Mesendoderm (in vitro differentiated cells): ENCODE measurements around the gene APBB1IP.

Experiments
- DNase-seq: peaks from one replicate; pipeline ENCODE4 v3.0.0; 2013
- H2AK5ac ChIP-seq: 2 replicates; pipeline ENCODE4 v1.6.1; 2013; ENCODE audit warnings: low read length, inconsistent platforms
- H2BK120ac ChIP-seq: 2 replicates; pipeline ENCODE4 v1.6.1; 2013; ENCODE audit warnings: low read depth, mild to moderate bottlenecking, low read length, moderate library complexity, mixed read lengths
- H2BK15ac ChIP-seq: replicated peaks from 2 replicates; pipeline ENCODE4 v1.6.1; 2013; ENCODE audit warnings: low read depth, mild to moderate bottlenecking, moderate library complexity
- H2BK5ac ChIP-seq: 2 replicates; pipeline ENCODE4 v1.6.1; 2013; ENCODE audit warnings: low read length, inconsistent platforms
- H3K18ac ChIP-seq: 2 replicates; pipeline ENCODE4 v1.6.1; 2013; ENCODE audit warnings: mild to moderate bottlenecking, low read length, mixed read lengths
- H3K23ac ChIP-seq: one replicate; pipeline ENCODE4 v1.6.1; 2013; ENCODE audit warnings: low read length
- H3K27ac ChIP-seq: 2 replicates; pipeline ENCODE4 v1.5.1; 2013; ENCODE audit warnings: low read depth, mild to moderate bottlenecking, inconsistent platforms, low read length, moderate library complexity
- H3K27me3 ChIP-seq: 2 replicates; pipeline ENCODE4 v1.6.1; 2013; ENCODE audit warnings: low read length, control low read depth, mild to moderate bottlenecking, inconsistent platforms; ENCODE audit not compliant: insufficient read depth, poor library complexity
- H3K36me3 ChIP-seq: 2 replicates; pipeline ENCODE4 v1.6.1; 2013; ENCODE audit warnings: low read length, inconsistent platforms; ENCODE audit not compliant: control insufficient read depth, insufficient read depth
- H3K4ac ChIP-seq: one replicate; pipeline ENCODE4 v1.6.1; 2013; ENCODE audit warnings: low read depth, mild to moderate bottlenecking, low read length, moderate library complexity
- H3K4me1 ChIP-seq: 2 replicates; pipeline ENCODE4 v1.6.1; 2013; ENCODE audit warnings: low read depth, low read length, inconsistent platforms; ENCODE audit not compliant: control insufficient read depth
- H3K4me2 ChIP-seq: 2 replicates; pipeline ENCODE4 v1.6.1; 2013; ENCODE audit warnings: low read length
- H3K4me3 ChIP-seq: 2 replicates; pipeline ENCODE4 v1.5.1; 2013; ENCODE audit warnings: mild to moderate bottlenecking, low read length
- H3K56ac ChIP-seq: one replicate; pipeline ENCODE4 v1.6.1; 2013; ENCODE audit warnings: low read length
- H3K79me1 ChIP-seq: 2 replicates; pipeline ENCODE4 v1.6.1; 2013; ENCODE audit warnings: low read length, inconsistent platforms
- H3K79me2 ChIP-seq: 2 replicates; pipeline ENCODE4 v1.6.1; 2013; ENCODE audit warnings: mild to moderate bottlenecking, low read length; ENCODE audit not compliant: control insufficient read depth, insufficient read depth
- H3K9ac ChIP-seq: 2 replicates; pipeline ENCODE4 v1.6.1; 2013; ENCODE audit warnings: low read length, inconsistent platforms
- H4K5ac ChIP-seq: one replicate; pipeline ENCODE4 v1.6.1; 2013; ENCODE audit warnings: low read length
- H4K8ac ChIP-seq: one replicate; pipeline ENCODE4 v1.6.1; 2013; ENCODE audit warnings: low read depth, mild to moderate bottlenecking, control low read depth, low read length, moderate library complexity
- WGBS: extraction: QIAGEN DNeasy Blood & Tissue Kit; methylation state at CpG from one replicate; pipeline ENCODE4 v1.1.7; 2013; ENCODE audit warnings: low lambda C conversion rate, missing lambda C conversion rate; ENCODE audit not compliant: insufficient coverage; ENCODE audit errors: extremely low coverage; 5-methylcytosine and 5-hydroxymethylcytosine counted together

The APBB1IP gene

DNA sequence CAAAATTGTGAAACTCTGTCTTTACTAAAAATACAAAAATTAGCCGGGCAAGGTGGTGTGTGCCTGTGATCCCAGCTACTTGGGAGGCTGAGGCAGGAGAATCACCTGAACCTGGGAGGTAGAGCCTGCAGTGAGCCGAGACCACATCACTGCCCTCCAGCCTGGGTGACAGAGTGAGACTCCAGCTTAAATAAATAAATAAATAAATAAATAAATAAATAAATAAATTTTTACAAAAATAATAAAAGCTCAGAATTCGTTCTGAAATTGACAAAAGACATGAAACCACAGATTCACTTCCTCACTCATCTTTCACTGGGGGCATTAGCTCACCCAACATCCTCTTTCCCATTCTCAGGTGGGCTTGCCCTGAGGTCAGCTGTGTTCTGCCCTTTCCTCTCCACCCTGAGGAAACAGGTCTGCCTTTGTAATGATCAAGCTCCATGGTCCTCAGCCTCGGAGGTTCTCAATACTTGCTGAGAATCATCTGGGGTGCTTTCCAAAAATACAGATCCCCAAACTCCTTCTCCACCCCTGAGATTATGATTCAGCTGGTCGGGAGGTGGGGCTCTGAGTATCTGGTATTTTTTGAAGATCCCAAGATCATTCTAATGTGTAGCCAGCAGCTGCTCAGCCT lies 29.2 kb upstream of the APBB1IP start:
- Histone ChIP-seq H4K8ac (no peak overlapping the region), H3K27me3 (no peaks in the 10 kb centered on the region), H4K5ac (no peak overlapping the region), H3K79me1 (no peaks in the 10 kb centered on the region), H3K36me3 (no peaks in the 10 kb centered on the region), H3K4me2 (no peak overlapping the region), H3K23ac (no peak overlapping the region), H3K4ac (no peak overlapping the region), H2AK5ac (no peak overlapping the region), H3K9ac (no peak overlapping the region), H2BK120ac (no peak overlapping the region), H2BK5ac (no peak overlapping the region), H3K79me2 (no peaks in the 10 kb centered on the region), H3K27ac (no peak overlapping the region), H3K56ac (no peak overlapping the region), H3K18ac (no peak overlapping the region), H3K4me1 (no peaks in the 10 kb centered on the region), H3K4me3 (no peak overlapping the region), H2BK15ac (no peak overlapping the region)
- no CpG with 5 or more reads among the region's 5 CpGs for WGBS
- DNase-seq: no peak

DNA sequence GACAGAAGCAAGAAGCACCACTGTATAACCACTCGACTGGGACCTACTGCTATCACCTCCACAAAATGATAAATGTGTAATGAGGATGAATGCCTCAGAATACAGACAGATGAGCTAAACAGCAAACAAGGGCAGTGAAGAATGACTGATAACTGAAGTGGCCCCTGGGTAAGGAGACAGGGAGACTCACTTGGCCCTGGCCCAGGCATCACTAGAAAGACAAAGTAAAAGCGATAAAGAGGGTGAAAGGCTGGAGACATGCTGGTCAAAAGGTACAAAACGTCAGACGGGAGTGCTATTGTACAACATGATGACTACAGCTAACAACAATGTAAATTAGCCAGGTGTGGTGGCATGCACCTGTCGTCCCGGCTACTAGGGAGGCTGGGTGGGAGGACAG lies 27.8 kb upstream of the APBB1IP start:
- H4K8ac ChIP-seq: no peak overlapping the region
- no peaks in the 10 kb centered on the region for H3K4me1 ChIP-seq
- no peak overlapping the region for H3K4ac ChIP-seq
- H2BK120ac ChIP-seq: no peak overlapping the region
- H2BK15ac ChIP-seq: no peak overlapping the region
- no peak overlapping the region for H2BK5ac ChIP-seq
- H3K27ac ChIP-seq: no peak overlapping the region
- H3K4me2 ChIP-seq: no peak overlapping the region
- no peaks in the 10 kb centered on the region for H3K27me3 ChIP-seq
- H3K9ac ChIP-seq: no peak overlapping the region
- H3K79me2 ChIP-seq: no peaks in the 10 kb centered on the region
- no peak for DNase-seq
- no peak overlapping the region for H3K23ac ChIP-seq
- H3K4me3 ChIP-seq: no peak overlapping the region
- no peak overlapping the region for H3K18ac ChIP-seq
- no peak overlapping the region for H3K56ac ChIP-seq
- no peak overlapping the region for H2AK5ac ChIP-seq
- WGBS: no CpG with 5 or more reads among the region's 6 CpGs
- H4K5ac ChIP-seq: no peak overlapping the region
- H3K79me1 ChIP-seq: no peaks in the 10 kb centered on the region
- no peaks in the 10 kb centered on the region for H3K36me3 ChIP-seq

DNA sequence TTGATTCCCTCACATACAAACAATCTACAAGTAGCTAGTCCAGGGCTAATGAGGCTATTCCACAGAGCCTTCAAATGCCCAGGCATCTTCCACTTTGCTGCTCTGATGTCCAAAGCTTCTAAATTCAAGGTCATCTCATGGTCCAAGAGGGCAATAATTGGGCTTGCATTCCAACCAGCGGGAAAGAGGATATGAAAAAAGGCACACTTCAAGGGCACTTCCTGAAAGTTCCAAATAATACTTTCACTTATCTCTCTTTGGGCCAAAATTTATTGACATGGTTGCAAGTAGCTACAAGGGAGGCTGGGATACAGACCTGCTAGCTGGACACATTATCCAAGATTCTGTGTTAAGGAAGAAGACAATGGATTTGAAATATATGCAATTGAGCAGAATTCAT lies 25.2 kb upstream of the APBB1IP start:
- Histone ChIP-seq H2BK120ac (no peak overlapping the region), H4K5ac (no peak overlapping the region)
- WGBS: no CpG with 5 or more reads among the region's 1 CpG

DNA sequence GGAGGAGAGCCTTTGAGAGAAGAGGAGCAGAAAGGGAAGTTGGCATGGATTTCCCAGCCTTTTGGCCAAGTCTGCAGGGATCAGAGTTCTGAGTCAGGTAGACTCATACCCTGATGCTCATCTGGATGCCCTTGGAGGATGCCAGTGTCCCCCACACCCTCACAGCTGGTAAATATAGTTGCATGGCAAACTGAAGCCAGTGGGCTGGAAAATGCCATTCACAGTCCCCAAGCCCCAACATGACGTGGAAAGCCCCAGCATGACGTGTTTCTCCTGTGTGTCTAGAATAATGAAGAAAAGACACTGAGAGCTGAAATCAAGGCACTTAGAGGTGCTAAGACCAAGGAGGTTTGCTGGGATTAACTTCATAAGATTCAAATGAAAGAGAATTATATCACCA lies 24.8 kb upstream of the APBB1IP start:
- no peak overlapping the region for H3K4ac ChIP-seq
- no peak overlapping the region for H3K4me2 ChIP-seq
- H3K79me2 ChIP-seq: no peaks in the 10 kb centered on the region
- H3K4me3 ChIP-seq: no peak overlapping the region
- H4K8ac ChIP-seq: no peak overlapping the region
- H4K5ac ChIP-seq: no peak overlapping the region
- H3K23ac ChIP-seq: no peak overlapping the region
- no peak for DNase-seq
- no peak overlapping the region for H2BK5ac ChIP-seq
- WGBS: no CpG with 5 or more reads among the region's 2 CpGs
- H2BK120ac ChIP-seq: no peak overlapping the region
- H3K9ac ChIP-seq: no peak overlapping the region
- H3K18ac ChIP-seq: no peak overlapping the region
- no peak overlapping the region for H3K56ac ChIP-seq
- H2BK15ac ChIP-seq: no peak overlapping the region
- no peaks in the 10 kb centered on the region for H3K79me1 ChIP-seq
- no peaks in the 10 kb centered on the region for H3K36me3 ChIP-seq
- no peak overlapping the region for H3K27ac ChIP-seq
- no peaks in the 10 kb centered on the region for H3K4me1 ChIP-seq
- no peaks in the 10 kb centered on the region for H3K27me3 ChIP-seq
- H2AK5ac ChIP-seq: no peak overlapping the region

More for the DNA sequence above, 25.2 kb upstream of the APBB1IP start:
- Histone ChIP-seq H2AK5ac (no peak overlapping the region), H3K27ac (no peak overlapping the region), H3K4me3 (no peak overlapping the region), H3K9ac (no peak overlapping the region), H2BK5ac (no peak overlapping the region), H3K18ac (no peak overlapping the region), H3K27me3 (no peaks in the 10 kb centered on the region), H3K4me2 (no peak overlapping the region), H3K56ac (no peak overlapping the region), H3K79me1 (no peaks in the 10 kb centered on the region), H2BK15ac (no peak overlapping the region), H3K79me2 (no peaks in the 10 kb centered on the region), H3K4ac (no peak overlapping the region), H3K23ac (no peak overlapping the region), H4K8ac (no peak overlapping the region), H3K4me1 (no peaks in the 10 kb centered on the region), H3K36me3 (no peaks in the 10 kb centered on the region)
- DNase-seq: no peak

DNA sequence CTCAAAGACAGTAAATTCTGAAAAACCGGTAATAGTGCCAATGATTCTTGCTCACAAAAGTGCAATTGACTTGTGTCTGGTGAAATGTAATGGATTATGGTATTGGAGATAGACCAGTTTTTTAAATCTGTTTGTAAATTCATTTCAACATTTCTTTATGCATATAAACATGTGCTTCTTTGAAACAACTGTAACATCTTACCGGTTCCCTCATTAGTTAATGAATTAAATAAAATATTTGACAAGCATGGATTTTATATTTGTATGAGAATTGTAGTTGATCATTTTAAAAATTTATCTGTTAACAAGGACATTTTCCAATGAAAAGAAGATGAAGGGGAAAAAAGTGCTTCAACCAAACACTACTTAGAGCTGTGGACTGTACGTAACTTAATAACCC lies 21.0 kb upstream of the APBB1IP start:
- Histone ChIP-seq H4K5ac (no peak overlapping the region), H3K27ac (no peak overlapping the region), H3K4me2 (no peak overlapping the region), H3K4me3 (no peak overlapping the region), H3K4me1 (no peaks in the 10 kb centered on the region), H3K56ac (no peak overlapping the region), H3K4ac (no peak overlapping the region), H3K27me3 (no peaks in the 10 kb centered on the region), H3K36me3 (no peaks in the 10 kb centered on the region), H2BK120ac (no peak overlapping the region), H2AK5ac (no peak overlapping the region), H2BK5ac (no peak overlapping the region), H3K9ac (no peak overlapping the region), H3K18ac (no peak overlapping the region), H3K79me1 (no peaks in the 10 kb centered on the region), H3K23ac (no peak overlapping the region), H4K8ac (no peak overlapping the region), H2BK15ac (no peak overlapping the region), H3K79me2 (no peaks in the 10 kb centered on the region)
- WGBS: no CpG with 5 or more reads among the region's 3 CpGs
- DNase-seq: no peak

DNA sequence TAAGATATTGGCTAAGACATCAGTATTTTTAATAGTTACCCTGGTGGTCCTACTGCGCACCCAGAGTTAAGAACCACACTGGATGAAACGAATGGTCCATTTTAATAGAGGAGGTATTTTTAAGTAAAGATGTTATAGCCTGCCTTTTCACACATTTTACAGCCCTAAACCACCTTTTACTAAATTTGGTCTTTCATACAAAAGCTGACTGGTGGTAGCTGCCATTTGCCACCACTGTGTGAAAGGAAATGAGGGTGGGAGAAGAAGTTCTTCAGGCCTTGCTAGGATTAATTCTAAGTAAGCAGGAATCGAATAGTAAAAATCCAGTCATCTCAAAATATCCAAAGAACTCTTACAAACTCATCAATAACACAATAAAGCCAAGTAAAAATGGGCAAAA lies 15.2 kb upstream of the APBB1IP start:
- no peak overlapping the region for H3K4me2 ChIP-seq
- H3K27me3 ChIP-seq: no peaks in the 10 kb centered on the region
- H3K36me3 ChIP-seq: no peaks in the 10 kb centered on the region
- no peak overlapping the region for H2BK5ac ChIP-seq
- no peak overlapping the region for H3K27ac ChIP-seq
- no peaks in the 10 kb centered on the region for H3K4me1 ChIP-seq
- H3K23ac ChIP-seq: no peak overlapping the region
- H2BK120ac ChIP-seq: no peak overlapping the region
- H2AK5ac ChIP-seq: no peak overlapping the region
- H3K79me1 ChIP-seq: no peaks in the 10 kb centered on the region
- H3K9ac ChIP-seq: no peak overlapping the region
- H3K18ac ChIP-seq: no peak overlapping the region
- no peak overlapping the region for H3K56ac ChIP-seq
- H3K4ac ChIP-seq: no peak overlapping the region
- no peaks in the 10 kb centered on the region for H3K79me2 ChIP-seq
- DNase-seq: no peak
- no peak overlapping the region for H4K5ac ChIP-seq
- H2BK15ac ChIP-seq: no peak overlapping the region
- no CpG with 5 or more reads among the region's 3 CpGs for whole genome bisulfite sequencing
- no peak overlapping the region for H4K8ac ChIP-seq
- no peak overlapping the region for H3K4me3 ChIP-seq
